Measurements from ENCODE around the gene TNRC6B. TPM values are rescaled to one million over a fixed set of nuclear protein-coding genes. Genes with fewer than 3 reads are reported as not detected.

The TNRC6B gene
- total RNA-seq, 2 experiments from 2014 or later, result 37.0 to 63.7 TPM

DNA sequence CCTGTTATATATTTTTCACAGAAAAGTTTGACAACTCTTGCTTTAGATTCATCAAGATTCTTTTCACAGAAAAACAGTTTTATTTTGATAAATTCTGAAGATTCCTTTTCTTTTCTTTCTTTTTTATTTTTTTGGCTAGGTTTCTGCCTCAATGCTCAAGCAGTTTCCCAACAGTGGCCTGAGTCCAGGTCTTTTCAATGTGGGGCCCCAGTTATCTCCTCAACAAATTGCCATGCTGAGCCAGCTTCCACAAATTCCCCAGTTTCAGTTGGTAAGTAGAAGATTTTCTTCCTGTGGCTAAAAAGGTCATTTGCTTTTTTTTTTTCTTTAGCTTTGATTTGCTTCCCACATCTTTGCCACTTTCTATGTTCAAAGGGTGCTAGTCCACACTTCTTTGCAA is 122.6 kb downstream of the TNRC6B start:
- H3K4me1 ChIP-seq (ENCODE audit: insufficient read depth, low read length, poor library complexity, severe bottlenecking), result no peaks in the 10 kb centered on the region
- no peak overlapping the region for H3K27ac ChIP-seq (ENCODE audit: low read depth, low read length, poor library complexity, severe bottlenecking)
- no peaks in the 10 kb centered on the region for H3K79me2 ChIP-seq (ENCODE audit: insufficient read depth, low read depth, low read length)
- H2AFZ ChIP-seq (ENCODE audit: low read length), result no peak overlapping the region
- peaks cover 56% of the 10 kb centered on the region for H3K36me3 ChIP-seq (ENCODE audit: insufficient read depth, low read length)
- intact Hi-C loops (cut with micrococcal nuclease; ENCODE audit: unreplicated experiment), result no loop called here
- BruUV-seq (replicated peaks), result no TSS peak
- H3K9me3 ChIP-seq (ENCODE audit: low read length), result no peaks in the 10 kb centered on the region
- ChIA-PET POLR2A (no interaction called here), CTCF (ENCODE audit: unreplicated experiment) (no interaction called here)
- no peak overlapping the region for H3K4me3 ChIP-seq (ENCODE audit: low read depth, low read length, poor library complexity, severe bottlenecking)
- no peak overlapping the region for H3K4me2 ChIP-seq (ENCODE audit: low read length)
- H4K20me1 ChIP-seq (ENCODE audit: insufficient read depth, low read length), result no peaks in the 10 kb centered on the region
- H3K9me2 ChIP-seq (ENCODE audit: insufficient read depth, low read length), result no peaks in the 10 kb centered on the region
- TF ChIP-seq CTCF (conservative IDR thresholded peaks at IDR 0.05; ENCODE audit: low read length), result no peak
- no peak for TF ChIP-seq EZH2phosphoT487 (IDR thresholded peaks at IDR 0.05; ENCODE audit: borderline replicate concordance, low read depth, low read length)
- DNase-seq (ENCODE audit: low spot score), result no peak

DNA sequence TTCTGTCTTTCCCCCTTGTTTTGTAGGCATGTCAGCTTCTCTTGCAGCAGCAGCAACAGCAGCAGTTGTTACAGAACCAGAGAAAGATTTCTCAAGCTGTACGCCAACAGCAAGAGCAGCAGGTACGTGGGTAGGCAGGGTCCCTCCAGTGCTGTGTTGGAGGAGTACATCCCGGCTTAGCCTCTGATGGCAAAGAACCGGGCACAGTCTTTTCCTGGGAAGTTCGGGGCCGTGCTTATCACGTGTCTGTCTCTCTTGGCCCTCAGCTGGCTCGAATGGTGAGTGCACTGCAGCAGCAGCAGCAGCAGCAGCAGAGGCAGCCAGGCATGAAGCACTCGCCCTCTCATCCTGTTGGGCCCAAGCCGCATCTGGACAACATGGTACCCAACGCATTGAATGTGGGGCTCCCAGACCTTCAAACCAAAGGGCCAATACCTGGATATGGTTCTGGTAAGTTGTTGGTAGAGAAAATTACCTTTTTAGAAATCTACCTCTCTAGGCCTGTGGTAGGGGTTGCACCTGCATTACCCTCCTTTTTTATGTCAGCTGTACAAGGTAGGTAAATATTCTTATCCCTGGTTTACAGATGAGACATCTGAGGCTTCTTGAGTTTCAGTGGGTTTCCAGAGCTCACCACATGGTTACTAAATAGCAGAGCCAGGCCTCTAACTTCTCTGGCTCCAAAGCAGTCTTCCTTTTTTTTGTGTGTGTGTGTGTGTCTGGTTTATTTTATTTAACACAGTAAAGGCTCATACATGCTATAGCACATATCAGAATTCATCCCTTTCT is 123.4 kb downstream of the TNRC6B start:
- H4K20me1 ChIP-seq (ENCODE audit: insufficient read depth, low read length), result no peaks in the 10 kb centered on the region
- H3K9me3 ChIP-seq (ENCODE audit: low read length), result no peaks in the 10 kb centered on the region
- no peak for DNase-seq (ENCODE audit: low spot score)
- no peak overlapping the region for H3K27ac ChIP-seq (ENCODE audit: low read depth, low read length, poor library complexity, severe bottlenecking)
- H3K4me1 ChIP-seq (ENCODE audit: insufficient read depth, low read length, poor library complexity, severe bottlenecking), result no peaks in the 10 kb centered on the region
- no peak overlapping the region for H3K4me2 ChIP-seq (ENCODE audit: low read length)
- intact Hi-C loops (cut with micrococcal nuclease; ENCODE audit: unreplicated experiment), result no loop called here
- ChIA-PET CTCF (ENCODE audit: unreplicated experiment) (no interaction called here), POLR2A (no interaction called here)
- TF ChIP-seq EZH2phosphoT487 (IDR thresholded peaks at IDR 0.05; ENCODE audit: borderline replicate concordance, low read depth, low read length) (no peak), CTCF (conservative IDR thresholded peaks at IDR 0.05; ENCODE audit: low read length) (no peak)
- H2AFZ ChIP-seq (ENCODE audit: low read length), result no peak overlapping the region
- H3K79me2 ChIP-seq (ENCODE audit: insufficient read depth, low read depth, low read length), result no peaks in the 10 kb centered on the region
- no TSS peak for BruUV-seq (replicated peaks)
- no peaks in the 10 kb centered on the region for H3K9me2 ChIP-seq (ENCODE audit: insufficient read depth, low read length)
- no peak overlapping the region for H3K4me3 ChIP-seq (ENCODE audit: low read depth, low read length, poor library complexity, severe bottlenecking)
- H3K36me3 ChIP-seq (ENCODE audit: insufficient read depth, low read length), result peaks cover 58% of the 10 kb centered on the region

GRCh38 chr22:40302149-40302548 is 124.4 kb downstream of the TNRC6B start:
- H3K4me3 ChIP-seq (ENCODE audit: low read depth, low read length, poor library complexity, severe bottlenecking), result no peak overlapping the region
- H3K4me2 ChIP-seq (ENCODE audit: low read length), result no peak overlapping the region
- no peak for DNase-seq (ENCODE audit: low spot score)
- H3K27ac ChIP-seq (ENCODE audit: low read depth, low read length, poor library complexity, severe bottlenecking), result no peak overlapping the region
- POLR2A ChIA-PET, result no interaction called here
- H4K20me1 ChIP-seq (ENCODE audit: insufficient read depth, low read length), result no peaks in the 10 kb centered on the region
- BruUV-seq (replicated peaks), result no TSS peak
- H3K79me2 ChIP-seq (ENCODE audit: insufficient read depth, low read depth, low read length), result no peaks in the 10 kb centered on the region
- no peak overlapping the region for H2AFZ ChIP-seq (ENCODE audit: low read length)
- peaks cover 50% of the 10 kb centered on the region for H3K36me3 ChIP-seq (ENCODE audit: insufficient read depth, low read length)
- intact Hi-C loops (cut with micrococcal nuclease; ENCODE audit: unreplicated experiment), result no loop called here
- no peak for TF ChIP-seq CTCF (conservative IDR thresholded peaks at IDR 0.05; ENCODE audit: low read length)
- TF ChIP-seq EZH2phosphoT487 (IDR thresholded peaks at IDR 0.05; ENCODE audit: borderline replicate concordance, low read depth, low read length), result no peak
- no peaks in the 10 kb centered on the region for H3K4me1 ChIP-seq (ENCODE audit: insufficient read depth, low read length, poor library complexity, severe bottlenecking)
- no peaks in the 10 kb centered on the region for H3K9me3 ChIP-seq (ENCODE audit: low read length)
- no peaks in the 10 kb centered on the region for H3K9me2 ChIP-seq (ENCODE audit: insufficient read depth, low read length)
- CTCF ChIA-PET (ENCODE audit: unreplicated experiment), result no interaction called here

All from OCI-LY7 (cell line).